Measurements from ENCODE around the gene SLC12A7.

Gene SLC12A7

DNA sequence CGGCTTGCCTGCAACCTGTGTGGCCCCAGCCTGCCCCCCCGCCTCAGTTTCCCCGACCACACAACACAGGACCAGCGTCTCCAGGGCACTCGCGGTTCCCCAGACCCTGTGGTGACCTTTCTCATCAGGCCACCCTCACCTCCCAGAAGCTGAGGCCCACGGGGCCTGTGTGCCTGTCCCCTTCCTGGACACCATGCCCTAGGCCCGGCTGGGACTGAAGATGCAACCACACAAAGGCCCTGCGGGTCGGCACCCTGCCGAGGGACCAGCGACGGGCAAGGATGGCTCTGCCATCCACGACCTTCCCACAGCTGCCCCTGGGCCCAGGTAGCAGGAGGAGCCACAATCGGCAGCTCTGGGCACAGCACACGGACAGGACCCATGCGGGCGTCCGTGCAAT lies 34.8 kb downstream of the SLC12A7 start:
- no peak for DNase-seq

DNA sequence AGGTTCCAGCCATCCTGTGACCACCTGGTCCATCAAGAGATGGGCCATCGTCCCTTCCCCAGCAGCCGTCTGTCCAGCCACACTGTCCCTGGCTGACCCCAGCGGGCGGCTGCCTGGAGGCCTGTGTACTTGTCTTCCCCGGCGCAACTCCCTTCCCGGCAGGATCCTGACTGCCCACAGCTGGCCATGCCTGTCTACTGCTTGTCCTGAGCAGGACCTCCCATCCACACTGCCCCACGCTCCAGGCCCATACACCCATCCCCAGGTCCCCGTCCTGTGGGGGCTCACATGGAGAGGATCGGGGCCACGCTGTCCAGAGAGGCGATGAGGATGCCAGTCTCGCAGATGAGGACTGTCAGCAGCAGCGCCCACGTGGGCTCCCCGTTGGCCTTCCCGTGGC lies 35.5 kb downstream of the SLC12A7 start:
- DNase-seq: no peak

DNA sequence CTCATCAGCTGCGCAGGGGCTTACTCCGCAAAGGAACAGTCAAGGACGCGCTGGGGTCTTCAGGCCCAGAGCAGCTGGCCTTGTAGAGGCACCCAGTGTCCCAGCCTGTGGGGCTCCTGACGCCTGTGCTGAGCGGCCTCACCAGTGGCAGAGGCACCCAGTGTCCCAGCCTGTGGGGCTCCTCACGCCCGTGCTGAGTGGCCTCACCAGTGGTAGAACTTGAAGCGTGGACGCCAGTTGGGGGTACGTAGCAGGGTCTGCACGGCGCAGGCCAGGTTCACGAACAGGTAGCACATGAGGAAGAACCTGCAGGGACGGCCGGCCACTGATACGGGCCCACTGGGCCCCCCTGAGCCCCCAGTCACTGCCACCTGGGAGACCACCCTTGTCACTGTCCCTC lies 35.9 kb downstream of the SLC12A7 start:
- no peak for DNase-seq

DNA sequence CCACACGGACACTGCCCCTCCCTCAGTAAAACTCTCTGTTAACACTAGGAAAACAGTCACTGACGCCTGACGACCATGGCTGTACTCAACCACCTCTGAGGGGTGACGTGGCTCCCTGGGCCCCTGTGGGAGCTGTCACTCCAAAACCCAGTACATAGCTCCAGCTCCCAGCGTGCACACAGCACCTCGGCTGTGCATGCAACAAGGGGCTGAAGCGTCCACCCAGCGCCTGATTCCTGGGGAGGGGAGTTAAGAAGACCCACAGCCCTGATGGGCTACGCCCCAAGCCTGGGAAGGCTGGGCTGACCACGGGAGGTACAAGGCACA lies 36.3 kb downstream of the SLC12A7 start:
- no peak for DNase-seq

DNA sequence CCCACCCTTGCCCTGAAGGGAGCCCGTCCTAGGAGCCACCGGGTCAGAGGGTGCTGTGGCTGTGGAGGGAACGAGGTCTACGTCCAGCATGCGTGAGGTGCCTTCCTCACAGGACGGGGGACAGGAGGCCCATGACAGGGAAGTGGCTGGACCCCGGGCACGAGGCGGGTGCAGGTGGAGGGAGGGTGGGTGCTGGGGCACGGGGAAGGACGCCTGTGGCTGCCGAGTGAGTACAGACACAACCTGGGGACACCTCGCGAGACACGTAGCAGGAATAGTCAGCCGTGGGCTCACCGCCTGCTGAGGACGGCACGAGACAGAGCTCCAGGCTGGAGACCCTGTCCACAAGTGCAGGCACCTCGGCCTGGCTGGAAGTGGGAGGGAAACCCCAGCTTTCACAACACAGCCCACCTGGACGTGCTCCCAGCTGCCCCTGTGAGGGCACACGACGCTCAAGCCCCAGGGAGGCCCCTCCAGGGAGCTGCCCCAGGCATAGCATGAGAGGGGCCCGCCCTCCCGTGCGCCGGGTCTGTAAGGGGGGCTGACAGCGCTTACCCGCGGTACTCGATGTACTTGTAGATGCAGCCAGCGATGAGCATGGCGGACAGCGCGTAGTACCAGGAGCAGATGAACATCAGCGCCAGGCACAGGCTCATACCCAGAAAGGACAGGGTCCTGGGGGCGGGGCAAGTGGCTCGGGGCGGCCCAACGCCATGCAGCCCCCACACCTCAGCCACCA lies 36.9 kb downstream of the SLC12A7 start:
- DNase-seq: no peak

DNA sequence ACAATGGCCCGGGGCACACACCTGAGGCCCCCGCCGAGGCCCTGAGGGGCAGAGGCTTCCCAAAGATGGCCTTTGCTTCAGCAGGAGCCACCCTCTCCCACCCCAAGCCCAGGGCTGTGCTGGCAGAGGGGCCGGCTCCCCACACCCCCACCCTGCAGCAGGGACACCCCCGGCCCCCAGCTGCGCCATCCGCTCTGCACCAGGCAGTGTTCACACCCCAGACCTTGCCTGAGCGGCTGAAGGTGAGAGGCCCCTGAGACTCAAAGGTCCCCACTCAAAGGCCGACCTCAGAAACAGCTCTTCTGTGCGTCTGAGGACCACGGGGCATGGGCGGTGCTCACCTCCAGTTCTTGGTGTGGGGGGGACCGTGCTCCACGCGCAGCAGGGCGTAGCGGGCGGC lies 37.6 kb downstream of the SLC12A7 start:
- no peak for DNase-seq

DNA sequence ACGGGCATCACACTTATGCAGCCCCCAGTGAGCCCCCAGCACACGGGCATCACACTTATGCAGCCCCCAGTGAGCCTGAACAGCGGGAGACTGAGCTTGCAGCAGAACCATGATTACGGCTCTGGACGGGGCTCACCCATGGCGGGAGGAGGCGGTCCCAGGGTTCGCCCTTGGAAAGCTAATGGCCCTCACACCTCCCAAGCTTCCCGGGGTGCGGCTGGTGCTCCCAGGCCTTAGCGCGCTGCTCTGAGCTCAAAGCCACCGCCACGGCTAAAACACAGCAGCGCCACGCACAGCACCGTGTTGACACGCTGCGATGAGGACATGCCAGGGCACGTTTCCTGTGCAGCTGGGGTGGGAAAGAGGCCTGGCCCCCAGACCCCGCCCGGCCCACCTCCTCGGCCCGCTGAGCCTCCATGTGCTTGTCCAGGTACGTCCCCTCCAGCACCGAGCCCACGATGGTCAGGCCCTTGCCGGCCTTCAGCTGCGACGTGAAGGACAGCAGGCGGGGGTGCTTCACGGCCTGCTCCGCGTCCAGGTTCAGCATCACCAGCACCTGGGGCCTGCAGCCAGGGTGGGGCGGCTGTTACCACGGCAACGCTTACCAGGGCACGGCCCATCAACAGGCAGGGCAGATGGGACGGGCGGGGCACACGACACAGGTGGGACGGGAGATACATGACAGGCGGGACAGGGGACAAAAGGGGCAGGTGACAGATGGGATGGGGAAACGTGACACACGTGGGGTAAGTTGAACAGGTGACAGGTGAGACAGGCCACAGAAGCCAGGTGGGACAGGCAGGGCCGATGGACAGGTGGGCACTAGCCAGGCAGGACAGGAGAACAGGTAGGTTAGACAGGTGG lies 38.4 kb downstream of the SLC12A7 start:
- no peak for DNase-seq

DNA sequence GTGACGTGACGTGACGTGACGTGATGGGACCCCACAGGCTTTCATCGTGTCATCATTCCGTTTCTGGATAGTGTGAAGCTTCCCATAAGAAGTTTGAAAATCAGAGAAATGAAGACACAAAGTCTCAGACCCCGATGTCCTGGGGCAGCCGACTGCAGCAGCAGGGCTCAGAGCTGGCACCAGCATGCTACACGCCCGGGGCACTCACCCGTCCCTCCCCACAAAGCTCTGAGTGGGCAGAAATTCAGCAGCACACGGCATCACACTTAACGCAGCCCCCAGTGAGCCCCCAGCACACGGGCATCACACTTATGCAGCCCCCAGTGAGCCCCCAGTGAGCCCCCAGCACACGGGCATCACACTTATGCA lies 42.2 kb downstream of the SLC12A7 start:
- DNase-seq: no peak

DNA sequence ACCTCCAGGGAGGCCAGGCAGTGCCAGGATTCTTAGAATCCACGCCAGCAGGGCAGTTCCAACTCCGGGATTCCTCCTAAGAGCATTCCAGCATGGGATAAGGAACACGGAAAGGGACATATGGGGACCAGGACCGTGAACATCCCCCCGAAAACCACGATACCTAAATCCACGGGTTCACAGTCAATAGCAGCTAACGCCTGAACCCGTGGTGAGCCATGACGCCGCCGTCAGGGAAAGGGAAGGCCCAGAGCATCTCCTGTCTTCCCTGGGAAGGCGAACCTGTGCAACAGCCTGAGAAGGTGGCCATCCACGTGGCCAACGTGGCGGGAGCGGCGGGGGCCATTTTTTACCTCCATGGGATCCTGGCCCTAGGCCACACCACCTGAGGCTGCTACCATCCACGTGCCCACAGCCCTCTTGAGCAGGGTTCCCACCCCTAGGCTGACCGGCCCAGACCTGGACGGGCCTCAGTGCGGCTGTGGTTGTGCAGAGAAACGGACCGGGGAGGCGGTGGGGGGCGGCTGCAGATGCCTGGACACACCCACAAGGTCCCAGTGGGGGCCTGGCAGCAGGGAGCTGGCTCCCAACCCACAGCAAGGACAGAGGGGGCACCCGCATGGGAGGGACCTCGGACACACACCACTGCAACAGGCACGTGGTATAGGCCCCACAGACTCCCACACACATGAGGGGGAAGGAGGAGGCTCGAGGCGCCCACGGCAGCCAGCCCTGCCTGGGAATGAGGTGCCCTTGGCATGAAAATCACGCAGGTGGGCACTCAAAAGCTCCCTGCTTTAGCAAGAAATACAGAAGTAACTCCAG lies 42.8 kb downstream of the SLC12A7 start:
- no peak for DNase-seq

DNA sequence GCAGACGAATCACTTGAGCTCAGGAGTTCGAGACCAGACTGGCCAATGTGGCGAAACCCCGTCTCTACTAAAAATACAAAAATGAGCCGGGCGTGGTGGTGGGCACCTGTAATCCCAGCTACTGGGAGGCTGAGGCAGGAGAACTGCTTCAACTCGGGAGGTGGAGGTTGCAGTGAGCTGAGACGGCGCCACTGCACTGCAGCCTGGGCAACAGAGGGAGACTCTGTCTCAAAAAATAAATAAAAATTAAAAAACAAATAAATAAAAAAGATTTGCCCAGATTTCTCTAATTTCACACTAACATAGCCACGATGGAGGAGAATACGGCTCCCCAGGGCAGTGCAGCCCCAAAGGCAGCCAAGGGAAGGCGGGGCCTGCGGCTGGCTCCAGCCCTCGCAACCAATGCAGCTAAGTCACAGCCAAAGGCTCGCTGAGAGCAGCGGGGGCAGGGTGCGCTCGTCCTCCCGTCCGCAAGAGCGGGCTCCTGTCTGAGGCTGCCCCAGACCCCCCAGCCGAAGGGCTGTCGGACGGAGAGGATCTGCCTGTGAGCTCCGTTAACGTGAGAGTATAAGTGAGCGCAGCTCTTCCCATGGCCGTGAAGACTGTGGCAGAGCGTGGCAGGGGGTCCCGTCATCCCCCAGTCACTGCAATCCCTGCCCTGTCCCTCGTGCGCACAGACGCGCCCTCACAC lies 43.5 kb downstream of the SLC12A7 start:
- DNase-seq: no peak

DNA sequence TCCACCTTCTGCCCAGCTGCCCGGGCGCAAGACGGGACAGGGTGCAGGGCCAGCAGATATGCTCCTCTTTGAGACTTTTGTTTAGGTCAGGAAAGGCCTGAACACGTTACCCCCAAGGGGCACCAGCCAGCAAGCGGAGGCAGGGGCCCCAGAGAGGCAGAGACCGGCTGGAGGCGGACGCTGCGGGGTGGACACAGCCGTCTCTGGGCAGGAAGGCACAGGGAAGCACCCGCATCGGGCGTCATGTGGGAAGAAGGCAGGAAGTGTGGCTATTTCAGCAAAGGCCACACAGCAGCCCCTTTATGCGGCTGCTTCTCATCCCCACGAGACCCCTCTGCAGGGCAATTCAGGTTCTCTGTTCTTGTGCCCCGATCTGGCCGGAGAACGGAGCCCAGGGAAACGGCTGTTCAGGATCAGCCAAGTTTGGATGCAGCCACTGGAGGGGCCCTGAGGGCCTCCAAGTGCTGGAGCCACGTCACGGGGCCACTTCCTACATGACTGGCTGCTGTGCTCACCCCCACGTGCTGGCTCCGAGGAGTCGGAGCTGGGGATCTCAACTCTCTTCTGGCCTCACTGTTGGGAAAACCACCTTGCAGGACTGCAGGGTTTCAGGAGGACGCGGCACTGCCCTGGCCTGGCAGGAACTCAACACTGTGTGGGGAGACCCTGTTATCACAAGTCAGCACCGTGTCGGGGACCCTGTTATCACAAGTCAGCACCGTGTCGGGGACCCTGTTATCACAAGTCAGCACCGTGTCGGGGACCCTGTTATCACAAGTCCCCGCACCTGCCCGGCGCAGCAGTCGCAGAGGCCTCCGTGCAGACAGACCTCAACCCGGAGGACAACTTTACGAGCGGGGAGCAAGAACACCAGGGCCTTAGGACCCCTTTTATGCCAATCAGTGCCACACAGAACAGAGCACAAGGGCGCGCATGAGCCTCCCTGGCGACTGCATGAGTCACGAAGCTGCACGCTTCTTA lies 44.4 kb downstream of the SLC12A7 start:
- DNase-seq: no peak

DNA sequence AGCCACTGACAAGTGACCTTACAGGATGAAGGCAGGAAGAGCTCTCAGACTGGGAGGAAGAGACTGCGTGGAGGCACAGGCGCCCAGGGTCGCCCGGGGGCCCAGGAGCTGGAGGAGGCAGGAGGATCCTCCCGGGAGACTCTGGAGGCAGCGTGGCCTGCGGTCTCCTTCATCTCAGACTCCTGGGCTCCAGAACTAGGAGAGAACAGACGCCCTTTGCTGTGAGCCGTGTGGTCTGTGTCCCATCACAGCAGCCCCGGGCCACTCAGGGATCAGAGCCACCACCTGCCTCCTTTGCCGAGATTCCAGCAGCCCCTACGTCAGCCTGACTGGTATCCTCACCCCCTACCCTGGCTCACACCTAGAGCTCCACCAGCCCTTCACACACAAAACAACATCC lies 45.2 kb downstream of the SLC12A7 start:
- no peak for DNase-seq

DNA sequence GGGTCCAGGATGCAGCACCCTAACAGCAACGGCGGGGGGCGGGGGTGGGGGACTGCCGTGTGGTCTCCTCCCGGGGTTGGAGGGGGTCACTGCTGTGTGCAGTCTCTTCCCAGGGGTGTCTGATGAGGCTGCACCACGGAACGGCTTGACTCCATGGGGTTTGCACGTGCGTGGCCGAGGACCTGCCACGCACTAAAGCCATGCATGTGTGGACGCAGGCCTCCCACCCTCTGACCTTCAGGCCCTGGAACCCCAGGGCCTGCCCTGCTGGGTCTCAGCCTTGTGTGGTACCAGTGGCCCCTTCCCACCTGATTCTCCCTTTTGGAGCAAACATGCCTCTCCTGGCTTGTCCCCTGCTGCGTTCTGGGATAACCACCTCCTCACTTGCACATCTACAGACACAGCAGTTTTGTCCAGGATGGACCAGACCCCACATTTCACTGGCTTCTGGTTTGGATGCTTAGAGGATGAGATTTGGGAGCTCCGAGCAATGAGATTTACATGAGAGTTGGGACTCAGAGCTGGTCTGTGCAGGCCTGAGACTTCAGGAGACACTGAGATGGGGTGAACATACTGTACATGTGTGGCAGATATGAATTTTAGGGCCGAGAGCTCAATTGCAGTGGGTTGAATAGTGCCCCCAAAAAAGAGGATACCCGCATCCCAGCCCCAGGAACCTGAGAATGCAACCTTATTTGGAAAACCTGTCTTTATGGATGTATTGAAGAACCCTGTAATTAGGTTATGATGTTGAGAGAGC lies 45.8 kb downstream of the SLC12A7 start:
- no peak for DNase-seq

DNA sequence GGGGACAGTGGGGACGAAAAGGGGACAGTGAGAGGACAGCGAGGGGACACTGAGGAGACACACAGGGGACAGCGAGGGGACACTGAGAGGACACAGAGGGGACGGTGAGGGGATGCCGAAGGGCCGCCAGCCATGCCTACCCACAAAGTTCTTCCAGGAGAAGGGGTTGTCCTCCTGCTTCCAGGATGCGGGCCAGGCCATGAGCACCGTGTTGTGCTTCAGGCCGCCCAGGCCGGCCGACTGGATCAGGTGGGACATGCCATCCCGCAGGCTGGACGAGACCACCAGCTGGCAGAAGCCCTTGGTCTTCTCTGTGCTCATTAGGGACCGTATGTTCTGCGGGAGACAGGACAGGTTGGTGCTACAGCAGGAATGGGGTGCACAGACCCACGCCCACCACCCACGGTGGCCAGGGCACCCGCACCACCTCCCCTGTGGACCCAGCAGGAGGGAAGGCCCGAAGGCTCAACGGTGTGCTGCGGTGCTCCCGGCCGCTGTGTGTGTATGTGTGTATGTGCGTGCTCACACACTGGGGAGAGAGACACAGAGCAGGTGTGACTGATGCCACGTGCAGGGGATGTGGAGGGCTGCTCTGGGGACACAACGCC lies 46.6 kb downstream of the SLC12A7 start:
- DNase-seq: no peak

DNA sequence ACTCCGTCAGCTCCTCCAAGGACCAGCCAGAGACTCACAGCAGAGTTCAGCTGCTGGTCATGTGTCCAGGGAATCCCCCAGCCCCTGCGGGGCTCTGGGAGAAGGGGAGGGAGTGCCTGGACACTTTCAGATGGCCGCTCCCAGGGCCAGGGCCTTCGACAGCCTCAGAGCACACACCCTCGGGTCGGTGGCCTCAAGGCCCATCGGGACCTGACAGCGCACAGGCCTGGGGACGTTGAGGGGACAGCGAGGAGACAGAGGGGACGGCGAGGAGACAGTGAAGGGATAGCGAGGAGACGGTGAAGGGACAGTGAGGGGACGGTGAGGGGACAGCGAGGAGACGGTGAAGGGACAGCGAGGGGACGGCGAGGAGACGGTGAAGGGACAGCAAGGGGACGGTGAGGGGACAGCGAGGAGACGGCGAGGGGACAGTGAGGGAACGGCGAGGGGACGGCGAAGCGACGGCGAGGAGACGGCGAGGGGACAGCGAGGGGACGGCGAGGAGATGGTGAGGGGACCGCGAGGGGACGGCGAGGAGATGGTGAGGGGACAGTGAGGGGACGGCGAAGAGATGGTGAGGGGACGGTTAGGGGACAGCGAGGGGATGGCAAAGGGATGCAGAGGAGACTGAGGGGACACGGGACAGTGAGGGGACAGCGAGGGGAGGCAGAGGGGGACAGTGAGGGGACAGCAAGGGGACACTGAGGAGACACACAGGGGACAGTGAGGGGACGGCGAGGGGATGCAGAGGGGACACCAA lies 47.3 kb downstream of the SLC12A7 start:
- DNase-seq: no peak

DNA sequence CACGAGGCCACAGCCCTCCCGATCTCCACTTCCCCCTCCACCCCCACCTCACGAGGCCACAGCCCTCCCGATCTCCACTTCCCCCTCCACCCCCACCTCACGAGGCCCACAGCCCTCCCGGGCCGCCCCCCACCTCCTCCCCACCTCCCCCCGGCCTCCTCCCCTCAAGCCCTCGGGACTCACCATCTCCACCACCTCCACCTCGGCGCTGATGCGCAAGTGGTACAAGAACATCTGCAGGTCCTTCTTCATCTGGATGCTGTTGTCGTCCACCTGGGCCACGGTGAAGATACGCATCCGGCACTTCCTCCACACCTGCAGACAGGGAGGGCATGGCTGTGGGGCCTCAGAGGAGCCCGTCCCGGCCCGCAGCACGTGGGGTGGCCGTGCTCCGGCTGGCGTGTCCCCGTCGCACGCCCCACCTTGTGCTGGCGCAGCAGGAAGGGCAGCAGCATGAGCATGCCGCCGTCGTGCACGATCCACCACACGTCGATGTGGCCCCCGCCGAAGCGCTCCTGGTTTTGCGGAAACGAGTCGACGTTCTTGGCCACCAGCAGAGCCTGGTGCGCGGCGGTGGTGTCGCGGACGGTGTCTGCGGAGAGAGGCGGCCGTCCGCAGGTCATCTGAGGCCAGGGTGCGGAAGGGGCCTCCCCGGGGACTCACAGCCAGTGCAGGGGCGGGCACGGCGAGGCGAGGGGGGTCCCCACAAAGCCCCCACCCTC lies 48.0 kb downstream of the SLC12A7 start:
- DNase-seq: no peak

DNA sequence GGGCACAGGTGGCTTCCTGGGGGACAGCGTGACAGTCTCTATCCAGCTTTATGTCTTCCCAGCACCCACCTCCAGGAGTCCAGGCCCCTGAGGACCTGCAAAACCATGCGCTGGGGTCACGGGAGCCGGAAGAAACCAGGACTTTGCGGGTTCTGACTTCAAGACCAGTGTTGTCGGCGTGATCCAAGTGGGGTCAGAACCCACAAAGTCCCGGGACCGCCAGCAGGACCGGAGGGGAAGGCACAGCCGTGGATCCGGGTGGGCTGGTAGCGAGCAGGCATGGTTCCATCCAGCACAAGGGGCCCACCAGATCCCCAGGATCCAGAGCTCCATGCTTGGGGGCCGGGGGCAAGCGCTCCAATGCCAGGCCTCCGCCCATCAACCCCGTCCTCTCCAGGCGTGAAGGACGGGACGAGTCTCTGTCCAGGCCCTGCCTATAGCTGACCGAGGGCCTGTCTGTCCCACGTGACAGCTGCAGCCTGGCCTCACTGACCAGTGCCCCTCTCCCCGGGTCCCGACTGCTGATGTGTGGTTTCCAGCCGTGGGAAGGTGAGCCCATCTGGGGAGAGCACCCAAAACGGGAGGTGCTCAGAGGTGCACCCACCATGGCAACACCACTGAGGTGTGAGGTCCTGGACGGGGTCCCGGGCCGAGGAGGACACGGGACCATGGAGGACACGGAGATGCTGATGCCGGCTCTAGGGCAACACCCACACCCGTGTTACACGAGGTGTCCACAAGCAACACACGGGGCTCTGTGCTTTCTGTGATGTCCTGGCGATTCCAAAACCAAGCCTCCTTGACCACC lies 48.9 kb downstream of the SLC12A7 start:
- no peak for DNase-seq

DNA sequence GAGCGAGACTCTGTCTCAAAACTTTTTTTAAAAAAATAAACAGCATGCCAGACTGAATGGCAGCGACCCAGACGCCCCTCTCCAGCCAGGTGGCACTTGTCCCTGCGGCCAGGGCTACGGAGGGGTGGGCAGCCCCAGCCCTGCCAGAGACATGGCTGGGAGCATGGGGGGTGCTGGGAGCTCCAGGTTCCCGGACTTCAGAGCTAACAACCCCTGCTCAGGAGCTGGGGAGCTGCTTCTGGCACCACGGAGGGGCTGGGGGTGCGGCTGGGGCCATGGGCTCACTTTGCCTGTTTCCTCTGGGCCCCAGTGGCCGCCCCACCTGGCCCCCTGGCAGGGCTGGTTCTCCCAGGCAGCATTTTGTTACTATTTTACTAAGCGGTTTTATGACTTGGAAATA lies 49.9 kb downstream of the SLC12A7 start:
- DNase-seq: no peak

All from NCI-H526 treated with DMSO at 0.1 percent for 48 hours (cell line).